Mesenchymal stem cell (in vitro differentiated cells and primary cell): ENCODE measurements around the gene ZRANB2.

Source experiments
- DNase-seq: peaks from one replicate; pipeline ENCODE4 v3.0.0-alpha.2; 2013
- H2AFZ ChIP-seq: one replicate; pipeline ENCODE4 v1.6.1; 2013; ENCODE audit warnings: low read depth, mild to moderate bottlenecking, control low read depth, inconsistent platforms, low read length, moderate library complexity
- H2AK5ac ChIP-seq: 2 replicates; pipeline ENCODE4 v1.6.1; 2013; ENCODE audit warnings: low read length, moderate library complexity, mild to moderate bottlenecking, inconsistent platforms; ENCODE audit not compliant: severe bottlenecking
- H2BK120ac ChIP-seq: one replicate; pipeline ENCODE4 v1.6.1; 2013; ENCODE audit warnings: low read depth, mild to moderate bottlenecking, inconsistent platforms, low read length, moderate library complexity
- H2BK12ac ChIP-seq, 2 experiments: one replicate each; pipeline ENCODE4 v1.6.1; 2013; ENCODE audit warnings: inconsistent platforms in 2 of 2, low read length in 2 of 2, mild to moderate bottlenecking in 2 of 2, moderate library complexity in 2 of 2, control low read depth in 1 of 2
- H2BK15ac ChIP-seq: one replicate; pipeline ENCODE4 v1.6.1; 2013; ENCODE audit warnings: mild to moderate bottlenecking, low read depth, inconsistent platforms; ENCODE audit not compliant: poor library complexity, severe bottlenecking
- H2BK5ac ChIP-seq: 2 replicates; pipeline ENCODE4 v1.6.1; 2013; ENCODE audit warnings: low read depth, mild to moderate bottlenecking, low read length, control low read depth, inconsistent platforms; ENCODE audit not compliant: poor library complexity, severe bottlenecking
- H3K14ac ChIP-seq, 2 experiments: one replicate each; pipeline ENCODE4 v1.6.1; 2013; ENCODE audit warnings: inconsistent platforms in 2 of 2, low read length in 2 of 2, control low read depth in 1 of 2, mild to moderate bottlenecking in 1 of 2, moderate library complexity in 1 of 2
- H3K18ac ChIP-seq, 2 experiments: one replicate each; pipeline ENCODE4 v1.6.1; 2013; ENCODE audit warnings: inconsistent platforms in 2 of 2, low read length in 2 of 2, control low read depth in 1 of 2, low read depth in 1 of 2, mild to moderate bottlenecking in 1 of 2
- H3K23ac ChIP-seq, 2 experiments: one replicate each; pipeline ENCODE4 v1.6.1; 2013; ENCODE audit warnings: inconsistent platforms in 2 of 2, low read length in 2 of 2, mild to moderate bottlenecking in 2 of 2, moderate library complexity in 2 of 2, control low read depth in 1 of 2
- H3K27ac ChIP-seq: 2 replicates; pipeline ENCODE4 v1.5.1; 2013; ENCODE audit warnings: mild to moderate bottlenecking, moderate library complexity, low read length, control low read depth, inconsistent platforms; ENCODE audit not compliant: poor library complexity, severe bottlenecking
- H3K27me3 ChIP-seq, 2 experiments: 2 replicates each; pipeline versions ENCODE4 v1.6.1 to v1.7.0; 2013; ENCODE audit warnings: low read length in 2 of 2, mild to moderate bottlenecking in 2 of 2, moderate library complexity in 2 of 2, control low read depth in 1 of 2, inconsistent platforms in 1 of 2; ENCODE audit not compliant: control insufficient read depth in 1 of 2, insufficient read depth in 1 of 2
- H3K36me3 ChIP-seq, 2 experiments: 2 replicates each; pipeline versions ENCODE4 v1.6.1 to v1.7.0; 2013; ENCODE audit warnings: low read length in 2 of 2, control low read depth in 1 of 2, inconsistent platforms in 1 of 2, low read depth in 1 of 2, mild to moderate bottlenecking in 1 of 2; ENCODE audit not compliant: insufficient read depth in 2 of 2, control insufficient read depth in 1 of 2
- H3K4ac ChIP-seq, 2 experiments: one replicate each; pipeline ENCODE4 v1.6.1; 2013; ENCODE audit warnings: inconsistent platforms in 2 of 2, low read length in 2 of 2, mild to moderate bottlenecking in 2 of 2, moderate library complexity in 2 of 2, control low read depth in 1 of 2, low read depth in 1 of 2
- H3K4me1 ChIP-seq: 2 replicates; pipeline ENCODE4 v1.6.1; 2013; ENCODE audit warnings: low read depth, low read length, control low read depth; ENCODE audit not compliant: control insufficient read depth, insufficient read depth
- H3K4me2 ChIP-seq: 2 replicates; pipeline ENCODE4 v1.6.1; 2013; ENCODE audit warnings: low read length, mild to moderate bottlenecking, inconsistent platforms; ENCODE audit not compliant: poor library complexity, severe bottlenecking
- H3K4me3 ChIP-seq, 2 experiments: 2 replicates each; pipeline versions ENCODE4 v1.5.1 to v1.7.0; 2013; ENCODE audit warnings: low read length in 2 of 2, mild to moderate bottlenecking in 2 of 2, control low read depth in 1 of 2, low read depth in 1 of 2; ENCODE audit not compliant: insufficient read depth in 1 of 2
- H3K79me1 ChIP-seq: replicated peaks from 2 replicates; pipeline ENCODE4 v1.6.1; 2013; ENCODE audit warnings: mild to moderate bottlenecking, control low read depth, low read length, inconsistent platforms; ENCODE audit not compliant: poor library complexity, severe bottlenecking
- H3K9ac ChIP-seq: 2 replicates; pipeline ENCODE4 v1.7.0; 2013; ENCODE audit warnings: mild to moderate bottlenecking, low read length, moderate library complexity
- H3K9me3 ChIP-seq: 2 replicates; pipeline ENCODE4 v1.7.0; 2013; ENCODE audit warnings: mild to moderate bottlenecking, low read length; ENCODE audit not compliant: control insufficient read depth
- H4K8ac ChIP-seq: one replicate; pipeline ENCODE4 v1.6.1; 2013; ENCODE audit warnings: inconsistent platforms, mild to moderate bottlenecking, low read length, moderate library complexity
- H4K91ac ChIP-seq: one replicate; pipeline ENCODE4 v1.6.1; 2013; ENCODE audit warnings: mild to moderate bottlenecking, low read length, inconsistent platforms
- WGBS: methylation state at CpG from one replicate; pipeline ENCODE4 v1.1.7; 2013; ENCODE audit warnings: mixed read lengths; 5-methylcytosine and 5-hydroxymethylcytosine counted together

The ZRANB2 gene

GRCh38 chr1:71037066-71037465 is 43.8 kb downstream of the ZRANB2 start:
- H3K23ac ChIP-seq, result no peak overlapping the region

GRCh38 chr1:71033136-71033535 is 47.7 kb downstream of the ZRANB2 start:
- WGBS, result 98% methylated on average over 1 of the region's 1 CpG
- Histone ChIP-seq H3K4me1 (no peaks in the 10 kb centered on the region), H2BK120ac (no peak overlapping the region), H3K14ac (no peak overlapping the region), H3K9ac (no peak overlapping the region), H3K4ac (no peak overlapping the region), H3K27ac (no peak overlapping the region), H3K4me2 (no peak overlapping the region), H2BK5ac (no peak overlapping the region), H2AK5ac (no peak overlapping the region), H2BK15ac (no peak overlapping the region), H3K27me3 (peaks cover 0 to 4% of the 10 kb centered on the region in 2 experiments), H3K18ac (no peak overlapping the region), H3K36me3 (peaks cover 0 to 15% of the 10 kb centered on the region in 2 experiments), H3K23ac (no peak overlapping the region), H4K8ac (no peak overlapping the region), H3K4me3 (no peak overlapping the region), H2AFZ (no peak overlapping the region), H2BK12ac (no peak overlapping the region), H3K79me1 (no peaks in the 10 kb centered on the region), H4K91ac (no peak overlapping the region), H3K9me3 (no peaks in the 10 kb centered on the region)
- DNase-seq, result no peak

More at GRCh38 chr1:71037066-71037465, 43.8 kb downstream of the ZRANB2 start:
- H3K14ac ChIP-seq, result no peak overlapping the region
- no peak overlapping the region for H2BK5ac ChIP-seq
- no peak overlapping the region for H4K8ac ChIP-seq
- H2BK15ac ChIP-seq, result no peak overlapping the region
- H3K27me3 ChIP-seq, result peaks cover 0 to 4% of the 10 kb centered on the region in 2 experiments
- H2AFZ ChIP-seq, result no peak overlapping the region
- H2BK12ac ChIP-seq, result no peak overlapping the region
- no peak for DNase-seq
- no peak overlapping the region for H4K91ac ChIP-seq
- H2AK5ac ChIP-seq, result no peak overlapping the region
- no peak overlapping the region for H3K9ac ChIP-seq
- H3K4me3 ChIP-seq, result no peak overlapping the region
- H3K27ac ChIP-seq, result no peak overlapping the region
- H3K4me1 ChIP-seq, result no peaks in the 10 kb centered on the region
- no peak overlapping the region for H3K4ac ChIP-seq
- no peak overlapping the region for H3K18ac ChIP-seq
- WGBS, result 93% methylated on average over 7 of the region's 9 CpGs
- no peak overlapping the region for H3K4me2 ChIP-seq
- no peaks in the 10 kb centered on the region for H3K9me3 ChIP-seq
- H2BK120ac ChIP-seq, result no peak overlapping the region
- H3K36me3 ChIP-seq, result peaks cover 0 to 28% of the 10 kb centered on the region in 2 experiments
- H3K79me1 ChIP-seq, result no peaks in the 10 kb centered on the region

GRCh38 chr1:71031426-71031825 is 49.4 kb downstream of the ZRANB2 start:
- Histone ChIP-seq H4K8ac (no peak overlapping the region), H3K4me3 (no peak overlapping the region), H2BK5ac (no peak overlapping the region), H2BK120ac (no peak overlapping the region), H3K4me2 (no peak overlapping the region), H2BK15ac (no peak overlapping the region), H3K79me1 (no peaks in the 10 kb centered on the region), H4K91ac (no peak overlapping the region), H3K4me1 (no peaks in the 10 kb centered on the region), H3K27me3 (peaks cover 0 to 4% of the 10 kb centered on the region in 2 experiments), H3K14ac (no peak overlapping the region), H2BK12ac (no peak overlapping the region), H3K36me3 (peaks cover 0 to 4% of the 10 kb centered on the region in 2 experiments), H3K9ac (peak overlapping the region; percentile 29), H3K27ac (no peak overlapping the region), H2AK5ac (no peak overlapping the region), H2AFZ (no peak overlapping the region), H3K18ac (no peak overlapping the region), H3K4ac (no peak overlapping the region), H3K23ac (no peak overlapping the region), H3K9me3 (no peaks in the 10 kb centered on the region)
- no peak for DNase-seq

GRCh38 chr1:71030026-71030425 is 50.8 kb downstream of the ZRANB2 start:
- Histone ChIP-seq H3K23ac (no peak overlapping the region), H2BK12ac (no peak overlapping the region), H2BK5ac (no peak overlapping the region), H3K27ac (no peak overlapping the region), H3K14ac (no peak overlapping the region), H4K8ac (no peak overlapping the region), H3K79me1 (no peaks in the 10 kb centered on the region), H3K4me3 (no peak overlapping the region), H3K36me3 (no peaks in the 10 kb centered on the region), H2AFZ (no peak overlapping the region), H3K9me3 (no peaks in the 10 kb centered on the region), H2BK15ac (no peak overlapping the region), H3K27me3 (peaks cover 0 to 4% of the 10 kb centered on the region in 2 experiments), H3K4me2 (no peak overlapping the region), H4K91ac (no peak overlapping the region), H3K4me1 (no peaks in the 10 kb centered on the region), H3K9ac (no peak overlapping the region), H3K4ac (no peak overlapping the region), H2AK5ac (no peak overlapping the region), H3K18ac (no peak overlapping the region), H2BK120ac (no peak overlapping the region)
- no CpG with 5 or more reads among the region's 1 CpG for WGBS
- DNase-seq, result no peak
